CD4-positive, alpha-beta T cell treated with Interleukin-12 subunit alpha and Interleukin-12 subunit beta, for 1 hour (primary cell): Measurements from ENCODE around the gene ABCE1.
"Not testable (repeated sequence)": the region's sequence is repeated elsewhere in the genome, so short reads cannot be mapped to it uniquely, and the experiment has no call there.

Experiments
- DNase-seq: peaks from one replicate; pipeline ENCODE4 v3.0.0-alpha.2; 2020

The ABCE1 gene

GRCh38 chr4:145103496-145103895 is 5.4 kb downstream of the ABCE1 start:
- no peak for DNase-seq

- no peak for DNase-seq
Measured at GRCh38 chr4:145107126-145107525, 9.0 kb downstream of the ABCE1 start.

- no peak for DNase-seq
Measured at GRCh38 chr4:145108128-145108527, 10.0 kb downstream of the ABCE1 start.

GRCh38 chr4:145125396-145125795 is 27.3 kb downstream of the ABCE1 start:
- no peak for DNase-seq

GRCh38 chr4:145130130-145130529 is 32.0 kb downstream of the ABCE1 start:
- DNase-seq, result no peak

GRCh38 chr4:145130788-145131399 is 32.8 kb downstream of the ABCE1 start:
- no peak for DNase-seq

GRCh38 chr4:145131848-145132247 is 33.7 kb downstream of the ABCE1 start:
- DNase-seq, result no peak

GRCh38 chr4:145132511-145133098 is 34.5 kb downstream of the ABCE1 start:
- DNase-seq, result no peak

GRCh38 chr4:145136219-145136618 is 38.1 kb downstream of the ABCE1 start:
- not testable (repeated sequence) for DNase-seq

- no peak for DNase-seq
Measured at GRCh38 chr4:145148980-145149379, 50.9 kb downstream of the ABCE1 start.

GRCh38 chr4:145153181-145153903 is 55.2 kb downstream of the ABCE1 start:
- DNase-seq, result no peak

GRCh38 chr4:145153904-145154298 is 55.8 kb downstream of the ABCE1 start:
- no peak for DNase-seq

- DNase-seq, result peak; percentile 26
Measured at GRCh38 chr4:145154573-145154972, 56.5 kb downstream of the ABCE1 start.

GRCh38 chr4:145155268-145155870 is 57.3 kb downstream of the ABCE1 start:
- no peak for DNase-seq

GRCh38 chr4:145156986-145157385 is 58.9 kb downstream of the ABCE1 start:
- no peak for DNase-seq

GRCh38 chr4:145161549-145161948 is 63.4 kb downstream of the ABCE1 start:
- DNase-seq, result no peak

GRCh38 chr4:145167887-145168286 is 69.8 kb downstream of the ABCE1 start:
- DNase-seq, result no peak

GRCh38 chr4:145168581-145169187 is 70.6 kb downstream of the ABCE1 start:
- no peak for DNase-seq

GRCh38 chr4:145170223-145170622 is 72.1 kb downstream of the ABCE1 start:
- no peak for DNase-seq

GRCh38 chr4:145171911-145172310 is 73.8 kb downstream of the ABCE1 start:
- DNase-seq, result no peak

GRCh38 chr4:145176641-145177432 is 78.7 kb downstream of the ABCE1 start:
- DNase-seq, result peak; percentile 44

GRCh38 chr4:145177511-145177905 is 79.4 kb downstream of the ABCE1 start:
- DNase-seq, result peak; percentile 13
